Measurements from ENCODE around the gene GALNT18. TPM values are rescaled to one million over a fixed set of nuclear protein-coding genes. Genes with fewer than 3 reads are reported as not detected.

Gene GALNT18
- polyA plus RNA-seq, 1 experiment = 4.8 TPM

GRCh38 chr11:11514246-11514645, 107.6 kb downstream of the GALNT18 start:
- Histone ChIP-seq H3K9me3 (ENCODE audit: control insufficient read depth, insufficient read depth, low read length) (no peaks in the 10 kb centered on the region), H3K27me3 (ENCODE audit: control insufficient read depth, insufficient read depth, low read length) (peaks cover 6% of the 10 kb centered on the region), H3K27ac (ENCODE audit: low read depth, low read length) (no peak overlapping the region), H3K4me3 (ENCODE audit: low read depth, low read length) (no peak overlapping the region)
- DNase-seq (ENCODE audit: low read depth, low spot score) = no peak
- TF ChIP-seq CTCF (IDR thresholded peaks at IDR 0.05; ENCODE audit: low read depth, low read length) = no peak
- ChIA-PET CTCF (interaction anchor here (0.6 kb wide), 1 partner anchor 64 kb away, joined by 4 read pairs; no protein-coding TSS in a partner anchor), POLR2A (no interaction called here)

- ChIA-PET POLR2A (no interaction called here), CTCF (no interaction called here)
- Histone ChIP-seq H3K4me3 (ENCODE audit: low read depth, low read length) (no peak overlapping the region), H3K27me3 (ENCODE audit: control insufficient read depth, insufficient read depth, low read length) (peaks cover 6% of the 10 kb centered on the region), H3K27ac (ENCODE audit: low read depth, low read length) (no peak overlapping the region), H3K9me3 (ENCODE audit: control insufficient read depth, insufficient read depth, low read length) (no peaks in the 10 kb centered on the region)
- no peak for DNase-seq (ENCODE audit: low read depth, low spot score)
- TF ChIP-seq CTCF (IDR thresholded peaks at IDR 0.05; ENCODE audit: low read depth, low read length) = no peak
Measured at GRCh38 chr11:11513422-11513821, 108.4 kb downstream of the GALNT18 start.

- no peaks in the 10 kb centered on the region for H3K9me3 ChIP-seq (ENCODE audit: control insufficient read depth, insufficient read depth, low read length)
- DNase-seq (ENCODE audit: low read depth, low spot score) = no peak
- no peak overlapping the region for H3K27ac ChIP-seq (ENCODE audit: low read depth, low read length)
- no peak overlapping the region for H3K4me3 ChIP-seq (ENCODE audit: low read depth, low read length)
- CTCF ChIA-PET = no interaction called here
- POLR2A ChIA-PET = no interaction called here
- TF ChIP-seq CTCF (IDR thresholded peaks at IDR 0.05; ENCODE audit: low read depth, low read length) = no peak
- peaks cover 6% of the 10 kb centered on the region for H3K27me3 ChIP-seq (ENCODE audit: control insufficient read depth, insufficient read depth, low read length)
Measured at GRCh38 chr11:11512929-11513328, 108.9 kb downstream of the GALNT18 start.

- TF ChIP-seq CTCF (IDR thresholded peaks at IDR 0.05; ENCODE audit: low read depth, low read length) = no peak
- Histone ChIP-seq H3K27me3 (ENCODE audit: control insufficient read depth, insufficient read depth, low read length) (peaks cover 6% of the 10 kb centered on the region), H3K27ac (ENCODE audit: low read depth, low read length) (no peak overlapping the region), H3K4me3 (ENCODE audit: low read depth, low read length) (no peak overlapping the region), H3K9me3 (ENCODE audit: control insufficient read depth, insufficient read depth, low read length) (no peaks in the 10 kb centered on the region)
- CTCF ChIA-PET = no interaction called here
- DNase-seq (ENCODE audit: low read depth, low spot score) = no peak
- POLR2A ChIA-PET = no interaction called here
Measured at GRCh38 chr11:11512502-11512901, 109.3 kb downstream of the GALNT18 start.

GRCh38 chr11:11512090-11512489, 109.7 kb downstream of the GALNT18 start:
- H3K27me3 ChIP-seq (ENCODE audit: control insufficient read depth, insufficient read depth, low read length) = peaks cover 8% of the 10 kb centered on the region
- H3K27ac ChIP-seq (ENCODE audit: low read depth, low read length) = no peak overlapping the region
- no peak for TF ChIP-seq CTCF (IDR thresholded peaks at IDR 0.05; ENCODE audit: low read depth, low read length)
- CTCF ChIA-PET = no interaction called here
- H3K4me3 ChIP-seq (ENCODE audit: low read depth, low read length) = no peak overlapping the region
- H3K9me3 ChIP-seq (ENCODE audit: control insufficient read depth, insufficient read depth, low read length) = no peaks in the 10 kb centered on the region
- no peak for DNase-seq (ENCODE audit: low read depth, low spot score)
- POLR2A ChIA-PET = no interaction called here

Data from AG04450 (cell line).